ENCODE results near the gene SEC61G. TPM values are rescaled to one million over a fixed set of nuclear protein-coding genes. Genes with fewer than 3 reads are reported as not detected.

Gene SEC61G
- 210 TPM for total RNA-seq
- polyA plus RNA-seq (ENCODE audit: insufficient read depth in 1 of 8, insufficient read length in 8 of 8, low replicate concordance in 1 of 8): 100 to 1,000 TPM; 138 to 185 (median 166) TPM
- long read RNA-seq, donor 1, transcript SEC61G-202 (4 exons, 459 nt): minor isoform, 5 of 25 reads
- long read RNA-seq, donor 1, transcript SEC61G-201 (4 exons, 462 nt): major isoform, 20 of 25 reads
- long read RNA-seq, donor 1, partial matches to known transcripts: 0 of 25 reads
- long read RNA-seq, donor 1, other reads (novel, unspliced or antisense): 0 of 25 reads
- long read RNA-seq, donor 2, transcript SEC61G-201 (4 exons, 462 nt): major isoform, 25 of 26 reads
- long read RNA-seq, donor 2, partial matches to known transcripts: 0 of 26 reads
- long read RNA-seq, donor 2, other reads (novel, unspliced or antisense): 0 of 26 reads
- long read RNA-seq, donor 3, transcript SEC61G-201 (4 exons, 462 nt): major isoform, 72 of 88 reads
- long read RNA-seq, donor 3, transcript SEC61G-202 (4 exons, 459 nt): minor isoform, 6 of 88 reads
- long read RNA-seq, donor 3, partial matches to known transcripts: 8 of 88 reads
- long read RNA-seq, donor 3, other reads (novel, unspliced or antisense): 0 of 88 reads
- long read RNA-seq, donor 4, transcript SEC61G-202 (4 exons, 459 nt): minor isoform, 5 of 110 reads
- long read RNA-seq, donor 4, transcript SEC61G-201 (4 exons, 462 nt): major isoform, 97 of 110 reads
- long read RNA-seq, donor 4, partial matches to known transcripts: 6 of 110 reads
- long read RNA-seq, donor 4, other reads (novel, unspliced or antisense): 0 of 110 reads
- long read RNA-seq, donor 5, transcript SEC61G-202 (4 exons, 459 nt): minor isoform, 25 of 272 reads
- long read RNA-seq, donor 5, transcript SEC61G-201 (4 exons, 462 nt): major isoform, 214 of 272 reads
- long read RNA-seq, donor 5, partial matches to known transcripts: 27 of 272 reads
- long read RNA-seq, donor 5, other reads (novel, unspliced or antisense): 0 of 272 reads
- long read RNA-seq, donor 6, transcript SEC61G-202 (4 exons, 459 nt): minor isoform, 20 of 256 reads
- long read RNA-seq, donor 6, transcript SEC61G-201 (4 exons, 462 nt): major isoform, 205 of 256 reads
- long read RNA-seq, donor 6, partial matches to known transcripts: 27 of 256 reads
- long read RNA-seq, donor 6, other reads (novel, unspliced or antisense): 0 of 256 reads
- long read RNA-seq, donor 7, transcript SEC61G-202 (4 exons, 459 nt): minor isoform, 17 of 166 reads
- long read RNA-seq, donor 7, transcript SEC61G-201 (4 exons, 462 nt): major isoform, 130 of 166 reads
- long read RNA-seq, donor 7, partial matches to known transcripts: 11 of 166 reads
- long read RNA-seq, donor 7, other reads (novel, unspliced or antisense): 5 of 166 reads
- long read RNA-seq, donor 8, transcript SEC61G-201 (4 exons, 462 nt): major isoform, 151 of 189 reads
- long read RNA-seq, donor 8, transcript SEC61G-202 (4 exons, 459 nt): minor isoform, 6 of 189 reads
- long read RNA-seq, donor 8, partial matches to known transcripts: 27 of 189 reads
- long read RNA-seq, donor 8, other reads (novel, unspliced or antisense): 0 of 189 reads
- long read RNA-seq, donor 9, transcript SEC61G-202 (4 exons, 459 nt): minor isoform, 12 of 147 reads
- long read RNA-seq, donor 9, transcript SEC61G-201 (4 exons, 462 nt): major isoform, 115 of 147 reads
- long read RNA-seq, donor 9, partial matches to known transcripts: 17 of 147 reads
- long read RNA-seq, donor 9, other reads (novel, unspliced or antisense): 0 of 147 reads
- long read RNA-seq, donor 10, transcript SEC61G-202 (4 exons, 459 nt): minor isoform, 15 of 241 reads
- long read RNA-seq, donor 10, transcript SEC61G-201 (4 exons, 462 nt): major isoform, 176 of 241 reads
- long read RNA-seq, donor 10, partial matches to known transcripts: 35 of 241 reads
- long read RNA-seq, donor 10, other reads (novel, unspliced or antisense): 11 of 241 reads
- long read RNA-seq, donor 11, transcript SEC61G-202 (4 exons, 459 nt): minor isoform, 13 of 176 reads
- long read RNA-seq, donor 11, transcript SEC61G-201 (4 exons, 462 nt): major isoform, 132 of 176 reads
- long read RNA-seq, donor 11, partial matches to known transcripts: 23 of 176 reads
- long read RNA-seq, donor 11, other reads (novel, unspliced or antisense): 6 of 176 reads

DNA sequence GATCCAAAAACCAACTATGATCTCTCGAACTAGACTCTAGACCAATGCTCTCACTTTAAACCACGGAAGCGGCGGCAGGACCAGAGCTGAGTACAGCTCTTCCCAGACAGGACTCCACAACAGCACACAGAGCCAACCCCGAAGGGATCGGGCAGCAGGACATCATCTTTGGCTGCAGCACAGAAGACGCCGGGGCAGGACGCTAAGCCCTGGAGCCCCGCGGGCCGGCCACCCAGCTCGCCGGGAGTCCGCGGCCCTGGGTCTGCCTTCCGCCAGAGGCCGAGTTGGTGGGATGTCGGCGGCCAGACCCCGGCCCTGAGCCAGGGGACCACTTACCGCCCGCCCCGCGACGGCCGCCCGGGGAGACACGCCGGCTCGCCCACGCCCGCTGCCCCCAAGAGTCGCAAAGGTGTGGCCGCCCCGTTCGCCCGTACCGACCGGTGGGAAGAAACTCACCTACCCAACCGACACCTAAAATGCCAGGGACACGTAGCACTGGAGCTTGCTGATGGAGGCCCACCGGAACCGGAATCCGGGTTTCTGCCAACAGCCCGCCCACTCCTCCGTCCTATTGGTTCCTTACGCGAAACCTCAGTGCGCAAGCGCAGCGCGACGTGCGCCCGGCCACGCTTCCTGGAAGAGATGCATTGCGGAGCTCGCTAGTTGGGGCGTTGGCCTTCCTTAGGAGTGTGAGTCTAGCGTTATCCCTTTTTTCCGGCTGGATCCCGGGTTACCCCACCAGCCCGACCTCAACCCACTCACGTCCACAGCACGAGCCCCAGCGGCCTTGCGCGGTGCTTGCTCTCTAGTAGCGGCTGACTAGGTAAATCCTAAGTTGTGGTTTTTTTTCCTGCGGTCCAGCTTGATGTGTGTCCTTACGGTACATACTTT lies at the start of gene SEC61G:
Gene SEC61G (minus strand): TSS at position 510 of the 891 bp plus-strand sequence. CDS start 1,623 bp downstream, outside the sequence.
- H3K9me3 ChIP-seq (replicated peaks; ENCODE audit: control insufficient read depth, low read depth, low read length): no peaks in the 10 kb centered on the region
- peak within 1 kb of the TSS; percentile 83 for H3K4me3 ChIP-seq (ENCODE audit: low read length)
- DNase-seq: peak; percentile 99
- under 1% methylated on average over 48 of the region's 72 CpGs for WGBS (ENCODE audit: insufficient coverage)
- H3K4me1 ChIP-seq (ENCODE audit: control insufficient read depth, insufficient read depth, low read length): peaks cover 6% of the 10 kb centered on the region
- peaks cover 7% of the 10 kb centered on the region for H3K36me3 ChIP-seq (ENCODE audit: control insufficient read depth, insufficient read depth, low read length)
- peaks cover 2% of the 10 kb centered on the region for H3K27me3 ChIP-seq (ENCODE audit: control insufficient read depth, insufficient read depth, low read length)
- peak within 1 kb of the TSS; percentile 96 for H3K27ac ChIP-seq (ENCODE audit: low read length)

DNA sequence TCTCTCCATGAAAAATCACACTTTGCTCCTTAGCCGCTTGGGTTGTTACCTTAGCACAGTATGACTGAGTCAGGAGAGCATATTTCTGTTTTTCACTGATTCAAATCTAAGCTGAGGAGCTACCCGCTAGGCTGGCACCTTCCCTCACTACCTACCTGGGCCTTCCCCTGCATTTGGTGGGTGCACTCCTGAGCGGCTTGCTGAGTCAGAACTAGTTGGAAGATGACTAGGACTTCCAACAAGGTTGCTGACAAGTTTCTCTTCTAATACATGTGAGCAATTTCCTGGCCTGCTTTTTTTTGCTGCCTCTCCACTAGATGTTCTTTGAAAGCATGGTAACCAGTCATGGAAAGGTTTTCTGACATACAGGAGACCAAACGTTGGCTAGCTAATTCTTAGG lies 43.8 kb upstream of the SEC61G start:
- no peak overlapping the region for H3K4me3 ChIP-seq (ENCODE audit: low read length)
- no peaks in the 10 kb centered on the region for H3K4me1 ChIP-seq (ENCODE audit: control insufficient read depth, insufficient read depth, low read length)
- WGBS (ENCODE audit: insufficient coverage): 81% methylated on average over 3 of the region's 4 CpGs
- no peaks in the 10 kb centered on the region for H3K36me3 ChIP-seq (ENCODE audit: control insufficient read depth, insufficient read depth, low read length)
- H3K27me3 ChIP-seq (ENCODE audit: control insufficient read depth, insufficient read depth, low read length): no peaks in the 10 kb centered on the region
- H3K27ac ChIP-seq (ENCODE audit: low read length): no peak overlapping the region
- no peaks in the 10 kb centered on the region for H3K9me3 ChIP-seq (replicated peaks; ENCODE audit: control insufficient read depth, low read depth, low read length)
- DNase-seq: no peak

DNA sequence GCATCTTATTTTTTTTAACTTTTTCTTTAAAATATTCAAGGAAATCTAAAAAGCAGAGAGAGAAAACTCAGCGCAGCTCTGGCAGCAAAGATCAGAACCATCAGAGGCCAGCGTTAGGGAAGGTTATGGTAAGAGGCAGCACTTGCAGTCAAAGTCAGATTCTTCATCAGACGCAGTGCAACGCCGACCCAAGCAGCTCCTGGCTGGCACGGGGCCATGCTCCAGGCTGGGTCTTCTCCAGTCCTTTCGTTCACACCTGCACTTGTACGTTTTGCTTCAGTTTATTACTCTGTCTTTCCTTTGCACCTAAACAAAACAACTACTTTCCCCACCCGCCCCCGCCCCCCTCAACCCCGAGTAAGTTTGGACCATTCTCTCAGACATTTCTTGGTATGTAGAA lies 43.1 kb upstream of the SEC61G start:
- H3K27ac ChIP-seq (ENCODE audit: low read length): no peak overlapping the region
- WGBS (ENCODE audit: insufficient coverage): 32% methylated on average over 6 of the region's 11 CpGs
- H3K36me3 ChIP-seq (ENCODE audit: control insufficient read depth, insufficient read depth, low read length): no peaks in the 10 kb centered on the region
- H3K4me1 ChIP-seq (ENCODE audit: control insufficient read depth, insufficient read depth, low read length): no peaks in the 10 kb centered on the region
- no peaks in the 10 kb centered on the region for H3K27me3 ChIP-seq (ENCODE audit: control insufficient read depth, insufficient read depth, low read length)
- DNase-seq: no peak
- H3K9me3 ChIP-seq (replicated peaks; ENCODE audit: control insufficient read depth, low read depth, low read length): no peaks in the 10 kb centered on the region
- no peak overlapping the region for H3K4me3 ChIP-seq (ENCODE audit: low read length)

DNA sequence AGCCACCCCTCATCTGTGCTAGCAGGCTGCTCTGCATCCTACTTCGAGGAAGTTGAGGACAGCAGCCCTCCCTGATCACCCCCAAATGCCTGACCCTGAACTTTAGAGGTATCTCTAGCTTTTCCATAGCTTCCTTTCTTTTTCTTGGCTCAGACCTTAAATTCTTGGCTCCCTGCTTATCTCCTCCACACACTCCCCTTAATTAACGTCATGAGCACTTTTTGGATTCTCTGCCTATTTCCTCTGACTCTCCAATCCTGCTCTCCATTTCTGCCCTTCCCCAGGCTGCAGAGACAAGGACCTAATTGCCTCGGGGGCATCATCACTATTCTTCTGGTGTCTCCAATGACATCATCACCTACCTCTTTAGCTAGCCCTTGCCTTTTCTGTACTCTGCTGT lies 40.8 kb upstream of the SEC61G start:
- H3K27me3 ChIP-seq (ENCODE audit: control insufficient read depth, insufficient read depth, low read length): no peaks in the 10 kb centered on the region
- no peaks in the 10 kb centered on the region for H3K36me3 ChIP-seq (ENCODE audit: control insufficient read depth, insufficient read depth, low read length)
- no peak for DNase-seq
- no peaks in the 10 kb centered on the region for H3K4me1 ChIP-seq (ENCODE audit: control insufficient read depth, insufficient read depth, low read length)
- H3K4me3 ChIP-seq (ENCODE audit: low read length): no peak overlapping the region
- no peaks in the 10 kb centered on the region for H3K9me3 ChIP-seq (replicated peaks; ENCODE audit: control insufficient read depth, low read depth, low read length)
- WGBS (ENCODE audit: insufficient coverage): 70% methylated on average over 3 of the region's 3 CpGs
- no peak overlapping the region for H3K27ac ChIP-seq (ENCODE audit: low read length)

DNA sequence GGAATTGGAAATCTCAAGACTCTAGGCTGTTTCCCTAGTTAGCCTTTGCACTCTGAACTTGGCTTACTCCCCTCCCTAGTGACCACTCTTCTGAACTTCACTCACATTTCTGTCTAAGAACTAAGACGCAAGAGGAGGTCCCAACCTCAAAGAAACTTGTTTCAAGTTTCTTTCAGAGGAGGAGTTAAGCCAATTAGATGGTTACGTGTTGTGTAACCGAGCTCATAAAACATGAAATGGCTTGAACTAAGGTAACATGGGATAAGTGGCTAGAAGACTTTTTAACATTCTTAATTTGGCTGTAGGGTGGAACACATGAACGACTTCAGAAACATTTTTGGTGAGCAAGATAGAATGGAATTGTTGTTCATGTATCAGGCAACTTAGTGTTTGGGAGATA lies 39.5 kb upstream of the SEC61G start:
- Histone ChIP-seq H3K4me3 (ENCODE audit: low read length) (no peak overlapping the region), H3K36me3 (ENCODE audit: control insufficient read depth, insufficient read depth, low read length) (no peaks in the 10 kb centered on the region), H3K9me3 (replicated peaks; ENCODE audit: control insufficient read depth, low read depth, low read length) (no peaks in the 10 kb centered on the region), H3K4me1 (ENCODE audit: control insufficient read depth, insufficient read depth, low read length) (no peaks in the 10 kb centered on the region), H3K27ac (ENCODE audit: low read length) (no peak overlapping the region), H3K27me3 (ENCODE audit: control insufficient read depth, insufficient read depth, low read length) (no peaks in the 10 kb centered on the region)
- WGBS (ENCODE audit: insufficient coverage): 76% methylated on average over 2 of the region's 4 CpGs
- no peak for DNase-seq

DNA sequence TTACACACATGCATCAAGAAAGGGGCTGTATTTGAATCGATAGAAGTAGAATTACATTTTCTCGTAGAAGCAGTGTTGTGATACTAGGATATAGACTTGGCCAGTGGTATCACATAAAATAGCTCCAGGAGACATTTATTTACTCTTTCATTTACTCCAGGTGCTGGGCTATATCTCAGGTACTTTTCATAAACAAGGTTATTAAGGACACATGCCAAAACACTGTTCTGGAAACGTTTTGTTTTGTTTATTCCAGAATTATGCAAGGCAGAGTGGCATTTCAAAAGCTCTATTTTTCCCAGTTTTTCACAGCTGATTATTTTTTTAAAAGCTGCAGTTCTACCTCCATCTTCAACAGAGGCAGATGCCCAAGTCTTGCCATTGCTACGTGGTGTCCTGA lies 37.8 kb upstream of the SEC61G start:
- Histone ChIP-seq H3K4me1 (ENCODE audit: control insufficient read depth, insufficient read depth, low read length) (no peaks in the 10 kb centered on the region), H3K27ac (ENCODE audit: low read length) (no peak overlapping the region), H3K4me3 (ENCODE audit: low read length) (no peak overlapping the region), H3K36me3 (ENCODE audit: control insufficient read depth, insufficient read depth, low read length) (no peaks in the 10 kb centered on the region), H3K9me3 (replicated peaks; ENCODE audit: control insufficient read depth, low read depth, low read length) (no peaks in the 10 kb centered on the region), H3K27me3 (ENCODE audit: control insufficient read depth, insufficient read depth, low read length) (no peaks in the 10 kb centered on the region)
- DNase-seq: no peak
- WGBS (ENCODE audit: insufficient coverage): 0% methylated on average over 1 of the region's 4 CpGs

DNA sequence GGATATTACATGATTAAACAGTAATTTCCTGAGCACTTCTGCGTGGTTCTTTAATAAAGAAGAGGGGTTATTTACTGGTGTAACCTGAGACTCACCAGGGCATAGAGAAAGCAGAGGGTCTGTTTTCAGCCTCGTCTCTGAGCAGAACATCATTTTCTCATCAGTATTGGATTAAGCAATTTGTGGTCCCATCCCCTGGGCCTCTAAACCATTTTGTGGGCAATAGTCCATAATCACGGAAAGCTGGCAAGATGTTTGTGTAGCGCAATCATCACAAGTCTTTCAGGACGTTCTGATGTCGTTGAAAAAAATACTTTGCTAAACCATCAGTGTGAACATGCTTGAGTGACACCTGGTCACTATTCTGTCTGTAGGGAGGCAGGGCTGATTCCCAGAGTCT lies 37.1 kb upstream of the SEC61G start:
- no peaks in the 10 kb centered on the region for H3K4me1 ChIP-seq (ENCODE audit: control insufficient read depth, insufficient read depth, low read length)
- DNase-seq: peak; percentile 24
- H3K27ac ChIP-seq (ENCODE audit: low read length): no peak overlapping the region
- no peak overlapping the region for H3K4me3 ChIP-seq (ENCODE audit: low read length)
- WGBS (ENCODE audit: insufficient coverage): 17% methylated on average over 1 of the region's 6 CpGs
- no peaks in the 10 kb centered on the region for H3K27me3 ChIP-seq (ENCODE audit: control insufficient read depth, insufficient read depth, low read length)
- H3K9me3 ChIP-seq (replicated peaks; ENCODE audit: control insufficient read depth, low read depth, low read length): no peaks in the 10 kb centered on the region
- no peaks in the 10 kb centered on the region for H3K36me3 ChIP-seq (ENCODE audit: control insufficient read depth, insufficient read depth, low read length)

DNA sequence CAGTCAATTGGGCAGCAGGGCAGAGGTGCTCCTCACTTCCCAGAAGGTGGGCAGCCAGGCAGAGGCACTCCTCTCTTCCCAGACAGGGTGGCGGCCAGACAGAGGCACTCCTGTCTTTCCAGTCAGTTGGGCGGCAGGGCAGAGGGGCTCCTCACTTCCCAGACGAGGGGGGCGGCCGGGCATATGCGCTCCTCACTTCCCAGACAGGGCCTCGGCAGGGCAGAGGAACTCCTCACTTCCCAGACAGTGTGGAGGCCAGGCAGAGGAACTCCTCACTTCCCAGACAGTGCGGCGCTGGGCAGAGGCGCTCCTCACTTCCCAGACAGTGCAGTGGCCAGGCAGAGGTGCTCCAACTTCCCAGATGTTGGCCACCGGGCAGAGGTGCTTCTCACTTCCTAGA lies 33.4 kb upstream of the SEC61G start:
- Histone ChIP-seq H3K4me3 (ENCODE audit: low read length) (no peak overlapping the region), H3K36me3 (ENCODE audit: control insufficient read depth, insufficient read depth, low read length) (no peaks in the 10 kb centered on the region), H3K4me1 (ENCODE audit: control insufficient read depth, insufficient read depth, low read length) (peaks cover 6% of the 10 kb centered on the region), H3K27me3 (ENCODE audit: control insufficient read depth, insufficient read depth, low read length) (no peaks in the 10 kb centered on the region), H3K27ac (ENCODE audit: low read length) (no peak overlapping the region), H3K9me3 (replicated peaks; ENCODE audit: control insufficient read depth, low read depth, low read length) (no peaks in the 10 kb centered on the region)
- 91% methylated on average over 8 of the region's 11 CpGs for WGBS (ENCODE audit: insufficient coverage)
- DNase-seq: no peak

Measured in muscle of leg (tissue), 16 donors.